Measurements from ENCODE around the gene HADH. TPM values are rescaled to one million over a fixed set of nuclear protein-coding genes. Genes with fewer than 3 reads are reported as not detected.
A peak's percentile ranks its signal among the peaks of the same experiment; 100 is the strongest.

Gene HADH
- total RNA-seq, 1 donor from 2014 or later: 37.9 TPM

GRCh38 chr4:108034565-108034964 lies 44.9 kb downstream of the HADH start:
- peaks cover 35% of the 10 kb centered on the region for H3K36me3 ChIP-seq

GRCh38 chr4:108035691-108036090 lies 46.0 kb downstream of the HADH start:
- Histone ChIP-seq H3K36me3 (peaks cover 34% of the 10 kb centered on the region), H3K9me3 (no peaks in the 10 kb centered on the region), H3K27ac (no peak overlapping the region), H3K27me3 (no peaks in the 10 kb centered on the region), H3K4me1 (no peaks in the 10 kb centered on the region), H3K4me3 (no peak overlapping the region)
- intact Hi-C loops (cut with DNase I): no loop called here
- TF ChIP-seq CTCF (IDR thresholded peaks at IDR 0.05): no peak
- ATAC-seq (no peak), DNase-seq (no peak)

More at GRCh38 chr4:108034565-108034964, 44.9 kb downstream of the HADH start:
- ATAC-seq (no peak), DNase-seq (no peak)
- Histone ChIP-seq H3K4me3 (no peak overlapping the region), H3K27ac (no peak overlapping the region), H3K9me3 (no peaks in the 10 kb centered on the region), H3K4me1 (no peaks in the 10 kb centered on the region), H3K27me3 (no peaks in the 10 kb centered on the region)
- no peak for TF ChIP-seq CTCF (IDR thresholded peaks at IDR 0.05)
- intact Hi-C loops (cut with DNase I): no loop called here

GRCh38 chr4:108036213-108036612 lies 46.5 kb downstream of the HADH start:
- ATAC-seq: peak; percentile 82
- H3K36me3 ChIP-seq: peaks cover 30% of the 10 kb centered on the region
- no peak overlapping the region for H3K27ac ChIP-seq
- DNase-seq: no peak
- no peaks in the 10 kb centered on the region for H3K27me3 ChIP-seq
- no peak for TF ChIP-seq CTCF (IDR thresholded peaks at IDR 0.05)
- H3K4me1 ChIP-seq: no peaks in the 10 kb centered on the region
- intact Hi-C loops (cut with DNase I): no loop called here
- H3K9me3 ChIP-seq: no peaks in the 10 kb centered on the region
- H3K4me3 ChIP-seq: no peak overlapping the region

- intact Hi-C loops (cut with DNase I): no loop called here
- Histone ChIP-seq H3K9me3 (no peaks in the 10 kb centered on the region), H3K36me3 (peaks cover 22% of the 10 kb centered on the region), H3K27ac (no peak overlapping the region), H3K27me3 (no peaks in the 10 kb centered on the region), H3K4me3 (no peak overlapping the region), H3K4me1 (no peaks in the 10 kb centered on the region)
- TF ChIP-seq CTCF (IDR thresholded peaks at IDR 0.05): no peak
- DNase-seq (no peak), ATAC-seq (no peak)
These were observed 48.2 kb downstream of the HADH start for GRCh38 chr4:108037884-108038283.

GRCh38 chr4:108042927-108043326 lies 53.2 kb downstream of the HADH start:
- no peaks in the 10 kb centered on the region for H3K9me3 ChIP-seq
- DNase-seq (no peak), ATAC-seq (no peak)
- no peak for TF ChIP-seq CTCF (IDR thresholded peaks at IDR 0.05)
- H3K4me1 ChIP-seq: no peaks in the 10 kb centered on the region
- no peak overlapping the region for H3K4me3 ChIP-seq
- H3K27me3 ChIP-seq: no peaks in the 10 kb centered on the region
- H3K27ac ChIP-seq: no peak overlapping the region
- H3K36me3 ChIP-seq: no peaks in the 10 kb centered on the region
- intact Hi-C loops (cut with DNase I): no loop called here

- H3K36me3 ChIP-seq: no peaks in the 10 kb centered on the region
- no peaks in the 10 kb centered on the region for H3K9me3 ChIP-seq
- no peak overlapping the region for H3K4me3 ChIP-seq
- no peaks in the 10 kb centered on the region for H3K27me3 ChIP-seq
- DNase-seq: no peak
- H3K27ac ChIP-seq: no peak overlapping the region
- intact Hi-C loops (cut with DNase I): no loop called here
- no peak for ATAC-seq
- H3K4me1 ChIP-seq: no peaks in the 10 kb centered on the region
- no peak for TF ChIP-seq CTCF (IDR thresholded peaks at IDR 0.05)
These were observed 53.8 kb downstream of the HADH start for GRCh38 chr4:108043526-108043925.

All from upper lobe of right lung (tissue), 1 donor.